LHCN-M2 (cell line): ENCODE measurements around the gene MAPK9. TPM values are rescaled to one million over a fixed set of nuclear protein-coding genes. Genes with fewer than 3 reads are reported as not detected.
"Not testable (repeated sequence)": the region's sequence is repeated elsewhere in the genome, so short reads cannot be mapped to it uniquely, and the experiment has no call there.

Experiments used
- DNase-seq: peaks from one replicate; pipeline ENCODE4 v3.0.0-alpha.2; 2012; ENCODE audit warnings: low read depth
- total RNA-seq: library from RNA; depleted of rRNA; stranded (reverse); fragments of >200 nt; gene quantifications from 2 replicates; pipeline ENCODE4 v1.2.3, GENCODE V29; 2014

The MAPK9 gene
- total RNA-seq, 1 experiment from 2014 or later, result 33.8 TPM

- no peak for DNase-seq
Observed at GRCh38 chr5:180235077-180235476, 56.8 kb downstream of the MAPK9 start.

GRCh38 chr5:180234271-180234670 is 57.6 kb downstream of the MAPK9 start:
- no peak for DNase-seq

GRCh38 chr5:180233729-180234128 is 58.2 kb downstream of the MAPK9 start:
- DNase-seq, result no peak

DNA sequence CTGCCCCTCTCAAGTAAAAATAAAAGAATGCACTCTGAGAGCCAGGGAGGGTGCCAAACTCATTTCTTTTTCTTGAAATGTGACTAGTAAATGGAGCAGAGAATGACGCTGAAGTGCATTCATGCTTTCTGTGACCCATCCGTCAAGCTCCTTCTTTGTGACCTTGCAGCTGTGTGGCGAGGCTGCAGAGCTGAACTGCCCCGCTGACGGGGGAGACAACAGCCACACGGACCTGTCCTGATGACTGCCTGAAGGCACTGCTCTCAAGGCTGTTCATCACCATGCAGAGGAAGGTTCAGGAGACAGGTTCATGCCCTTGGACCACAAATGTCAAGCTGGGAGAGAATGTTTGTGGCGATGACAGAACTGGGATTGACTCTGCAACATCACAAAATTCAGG is 61.9 kb downstream of the MAPK9 start:
- DNase-seq, result no peak

DNA sequence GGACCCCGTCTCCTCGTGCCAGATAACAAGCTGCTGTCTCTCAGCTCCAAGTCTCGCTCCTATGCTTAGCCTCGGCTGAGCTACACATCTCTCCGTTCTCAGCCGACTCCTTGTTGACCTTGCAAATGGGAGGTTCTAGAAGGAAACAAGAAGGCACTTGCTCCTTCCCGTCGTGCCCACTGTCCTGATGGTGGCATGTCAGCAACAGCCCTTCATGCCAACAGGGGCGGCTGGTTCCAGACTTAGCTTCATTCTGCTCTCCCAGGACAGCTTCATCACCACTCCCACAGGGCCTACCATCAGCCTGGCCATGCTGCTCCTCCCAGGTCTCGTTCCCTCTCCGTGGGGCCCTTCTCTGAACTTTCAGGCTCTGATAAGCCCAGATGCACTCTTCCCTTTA is 69.8 kb downstream of the MAPK9 start:
- no peak for DNase-seq

- no peak for DNase-seq
Observed at GRCh38 chr5:180217797-180218196, 74.1 kb downstream of the MAPK9 start.

DNA sequence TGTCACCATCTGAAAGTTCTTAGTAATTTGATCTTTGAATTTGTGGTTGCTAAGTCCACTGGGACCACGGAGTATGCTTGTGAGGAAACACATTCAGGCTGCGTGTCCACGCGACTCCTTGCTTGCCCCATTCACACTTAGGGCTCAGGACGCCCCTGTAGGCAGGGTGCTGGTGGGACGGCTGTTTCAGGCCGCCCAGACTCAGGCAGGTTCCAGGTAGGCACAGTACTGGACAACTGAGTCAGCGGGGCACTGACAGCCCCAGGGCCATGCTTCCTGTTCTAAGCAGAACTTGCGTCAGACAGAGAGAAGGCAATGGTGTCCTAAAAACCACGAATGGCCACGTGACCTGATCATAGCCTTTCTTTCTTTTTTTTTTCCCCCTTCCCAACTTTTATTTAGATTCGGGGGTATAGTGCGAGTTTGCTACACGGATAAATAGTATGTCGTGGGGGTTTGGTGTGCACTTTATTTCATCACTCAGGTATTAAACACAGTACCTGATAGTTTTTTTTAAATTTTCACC is 75.2 kb downstream of the MAPK9 start:
- no peak for DNase-seq

- no peak for DNase-seq
Observed at GRCh38 chr5:180215783-180216630, 75.9 kb downstream of the MAPK9 start.

GRCh38 chr5:180214870-180215770 is 76.8 kb downstream of the MAPK9 start:
- no peak for DNase-seq

DNA sequence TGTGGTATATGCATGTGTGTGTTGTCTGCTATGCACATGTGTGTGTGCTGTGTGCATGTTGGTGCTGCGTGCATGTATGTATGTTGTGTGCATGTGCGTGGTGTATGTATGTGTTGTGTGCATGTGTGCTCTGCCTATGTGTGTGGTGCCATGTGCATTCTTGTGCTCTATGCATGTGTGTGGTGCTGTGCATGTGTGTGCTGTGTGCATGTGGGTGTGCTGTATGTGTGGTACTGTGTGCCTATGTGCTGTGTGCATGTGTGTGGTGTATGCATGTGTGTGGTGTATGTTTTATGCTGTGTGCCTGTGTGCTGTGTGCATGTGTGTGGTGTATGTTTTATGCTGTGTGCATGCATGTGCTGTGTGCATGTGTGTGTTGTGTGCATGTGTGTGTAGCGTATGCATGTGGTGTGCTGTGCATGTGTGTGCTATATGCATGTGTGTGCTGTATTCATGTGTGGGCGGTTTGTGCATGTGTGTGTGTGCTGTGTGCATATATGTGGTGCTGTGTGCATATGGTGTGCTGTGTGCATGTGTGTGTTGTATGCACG is 78.2 kb downstream of the MAPK9 start:
- no peak for DNase-seq

- no peak for DNase-seq
Observed at GRCh38 chr5:180213256-180213600, 78.7 kb downstream of the MAPK9 start.

GRCh38 chr5:180212363-180213255 is 79.3 kb downstream of the MAPK9 start:
- peak; percentile 5 for DNase-seq

DNA sequence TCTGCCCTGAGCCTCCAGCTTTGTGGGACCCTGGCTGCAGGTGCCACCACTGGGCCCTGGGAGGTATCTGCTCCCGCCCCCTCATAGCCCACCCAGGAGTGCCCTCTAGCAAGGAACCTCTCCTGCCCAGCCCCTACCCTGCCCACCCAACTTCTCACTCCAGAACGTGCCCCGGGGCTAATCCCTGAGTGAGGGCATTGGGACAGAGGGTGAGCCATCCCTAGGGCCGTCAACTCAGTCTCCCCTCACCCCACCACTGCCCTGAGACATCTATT is 80.2 kb downstream of the MAPK9 start:
- no peak for DNase-seq

DNA sequence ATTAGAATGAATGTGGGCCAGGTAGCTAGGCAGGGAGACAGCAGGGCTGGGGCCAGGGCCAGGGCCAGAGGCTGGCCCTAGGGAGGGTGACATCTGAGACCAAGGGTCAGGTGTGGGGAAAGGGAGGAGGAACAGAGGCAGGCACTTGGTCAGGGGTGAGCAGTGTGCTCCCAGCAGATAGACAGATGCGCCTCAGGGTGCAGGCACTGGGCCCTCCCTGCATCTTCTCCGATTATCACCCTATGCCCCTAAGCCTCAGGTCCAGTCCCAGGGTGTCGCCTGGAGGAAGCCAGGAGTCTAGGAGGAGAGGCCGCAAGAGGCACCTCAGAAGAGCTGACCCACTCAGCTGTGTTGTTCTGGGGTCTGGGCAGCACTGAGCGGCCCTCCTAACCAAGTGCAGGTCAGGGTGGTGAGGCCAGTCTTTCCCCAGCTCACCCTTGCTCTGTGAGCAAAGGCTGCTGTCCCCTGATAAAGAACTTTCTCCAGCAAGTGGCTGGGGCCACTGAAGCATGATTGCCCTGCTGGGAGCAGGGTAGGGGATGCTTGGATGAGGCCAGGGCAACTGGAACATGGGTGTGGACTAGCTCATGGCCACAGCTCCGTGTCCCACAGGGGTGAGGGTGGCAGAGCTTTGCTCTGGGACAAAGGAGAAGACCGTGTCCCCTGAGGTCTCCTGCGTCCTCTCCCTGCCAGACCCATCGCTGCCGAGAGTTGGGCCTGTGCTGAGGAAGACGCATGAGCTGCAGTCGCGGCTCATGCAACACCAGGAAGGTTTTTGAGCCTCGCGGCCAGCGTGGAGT is 80.7 kb downstream of the MAPK9 start:
- no peak for DNase-seq

GRCh38 chr5:180210077-180210476 is 81.8 kb downstream of the MAPK9 start:
- DNase-seq, result not testable (repeated sequence)

DNA sequence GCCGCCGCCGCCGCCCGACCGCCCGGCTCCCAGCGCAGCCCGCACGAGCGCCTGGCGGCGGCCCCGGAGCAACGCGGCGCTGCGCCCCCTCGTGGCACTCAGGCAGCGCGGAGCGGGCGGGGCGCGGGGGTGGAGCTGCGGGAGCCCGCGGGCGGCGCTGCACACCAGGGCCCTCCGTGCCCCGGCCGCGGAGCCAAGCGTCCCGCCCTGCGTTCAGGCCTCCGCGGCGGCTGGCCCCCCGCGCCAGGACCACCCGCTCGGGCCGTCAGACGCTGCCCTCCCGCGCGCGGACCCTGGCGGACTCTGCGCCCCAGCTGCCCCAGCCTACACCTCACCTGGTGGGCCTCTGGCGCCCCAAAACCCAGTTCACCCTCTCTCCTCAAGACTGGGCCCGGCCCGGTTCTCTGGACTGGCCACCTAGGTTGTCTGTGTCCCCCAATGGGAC is 82.7 kb downstream of the MAPK9 start, which contains the start of gene RASGEF1C:
RASGEF1C (minus strand) TSS at position 75 of the 445 bp plus-strand sequence. CDS start 71,159 bp downstream, outside the sequence.
- DNase-seq, result peak; percentile 35

- no peak for DNase-seq
Observed at GRCh38 chr5:180208435-180209081, 83.3 kb downstream of the MAPK9 start.

- no peak for DNase-seq
Observed at GRCh38 chr5:180208038-180208434, 83.8 kb downstream of the MAPK9 start.

GRCh38 chr5:180207593-180207992 is 84.3 kb downstream of the MAPK9 start:
- no peak for DNase-seq

DNA sequence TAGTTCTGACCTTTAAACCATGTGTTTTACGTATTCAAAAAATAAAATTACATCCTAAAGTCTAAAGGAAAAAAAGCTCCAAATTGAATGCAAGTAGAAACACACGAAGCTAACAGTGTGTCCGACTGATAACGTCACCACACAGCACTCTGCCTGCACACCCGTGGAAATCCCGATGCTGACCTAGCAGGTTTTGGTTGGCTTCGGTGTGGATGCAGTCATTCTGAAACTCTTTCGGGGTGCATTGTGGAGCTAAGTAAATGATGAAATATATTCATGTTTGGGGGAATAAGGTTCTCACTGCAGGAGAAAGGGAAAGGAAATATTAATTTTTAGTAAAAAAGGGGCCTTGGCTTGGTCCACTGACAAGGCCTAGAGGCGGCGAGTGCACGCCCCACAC is 84.9 kb downstream of the MAPK9 start:
- DNase-seq, result no peak
